H9 (cell line): Measurements from ENCODE around the gene C11orf24. TPM values are rescaled to one million over a fixed set of nuclear protein-coding genes. Genes with fewer than 3 reads are reported as not detected.
A peak's percentile ranks its signal among the peaks of the same experiment; 100 is the strongest.

Source experiments
- DNase-seq: peaks from one replicate; pipeline ENCODE4 v3.0.0-alpha.2; 2017
- H2AFZ ChIP-seq: one replicate; pipeline ENCODE4 v1.6.1; 2013; ENCODE audit warnings: mild to moderate bottlenecking, low read length, control low read depth, moderate library complexity
- H2AK5ac ChIP-seq: 2 replicates; pipeline ENCODE4 v1.6.1; 2013; ENCODE audit warnings: low read length, control low read depth, mixed read lengths; ENCODE audit not compliant: insufficient read length
- H2BK120ac ChIP-seq: one replicate; pipeline ENCODE4 v1.6.1; 2013; ENCODE audit warnings: low read depth, mild to moderate bottlenecking, low read length, control low read depth, inconsistent platforms; ENCODE audit not compliant: poor library complexity, severe bottlenecking
- H2BK12ac ChIP-seq: 2 replicates; pipeline ENCODE4 v1.6.1; 2013; ENCODE audit warnings: low read length, control low read depth, mixed read lengths, low read depth; ENCODE audit not compliant: insufficient read length
- H2BK15ac ChIP-seq: 2 replicates; pipeline ENCODE4 v1.6.1; 2013; ENCODE audit warnings: low read depth, low read length, control low read depth
- H2BK20ac ChIP-seq: one replicate; pipeline ENCODE4 v1.6.1; 2013; ENCODE audit warnings: low read depth, mild to moderate bottlenecking, low read length, control low read depth, inconsistent platforms; ENCODE audit not compliant: poor library complexity, severe bottlenecking
- H2BK5ac ChIP-seq: 2 replicates; pipeline ENCODE4 v1.6.1; 2013; ENCODE audit warnings: low read length, control low read depth, mixed read lengths; ENCODE audit not compliant: insufficient read length
- H3K14ac ChIP-seq: 2 replicates; pipeline ENCODE4 v1.6.1; 2013; ENCODE audit warnings: low read length, control low read depth; ENCODE audit not compliant: insufficient read depth
- H3K18ac ChIP-seq: 2 replicates; pipeline ENCODE4 v1.6.1; 2013; ENCODE audit warnings: low read depth, mild to moderate bottlenecking, mixed read lengths, low read length, control low read depth; ENCODE audit not compliant: insufficient read length
- H3K23ac ChIP-seq: 2 replicates; pipeline ENCODE4 v1.6.1; 2013; ENCODE audit warnings: low read length, control low read depth, mixed read lengths, low read depth; ENCODE audit not compliant: insufficient read length
- H3K23me2 ChIP-seq: 2 replicates; pipeline ENCODE4 v1.6.1; 2013; ENCODE audit warnings: low read depth, mild to moderate bottlenecking, mixed read lengths, low read length, control low read depth; ENCODE audit not compliant: insufficient read length, poor library complexity, severe bottlenecking
- H3K27ac ChIP-seq: 2 replicates; pipeline ENCODE4 v1.5.1; 2013; ENCODE audit warnings: low read length, control low read depth, mixed read lengths, low read depth; ENCODE audit not compliant: insufficient read length
- H3K27me3 ChIP-seq: 2 replicates; pipeline ENCODE4 v1.6.1; 2013; ENCODE audit warnings: low read length, control low read depth, inconsistent platforms; ENCODE audit not compliant: insufficient read depth
- H3K4ac ChIP-seq: 2 replicates; pipeline ENCODE4 v1.6.1; 2013; ENCODE audit warnings: low read depth, mild to moderate bottlenecking, control low read depth, inconsistent platforms, low read length, moderate library complexity
- H3K4me1 ChIP-seq: 2 replicates; pipeline ENCODE4 v1.6.1; 2013; ENCODE audit warnings: low read length, control low read depth, inconsistent platforms; ENCODE audit not compliant: insufficient read depth
- H3K4me2 ChIP-seq: 2 replicates; pipeline ENCODE4 v1.6.1; 2013; ENCODE audit warnings: low read length, control low read depth, mixed read lengths; ENCODE audit not compliant: insufficient read length, insufficient read depth
- H3K56ac ChIP-seq: 2 replicates; pipeline ENCODE4 v1.6.1; 2013; ENCODE audit warnings: low read depth, mild to moderate bottlenecking, mixed read lengths, low read length, control low read depth; ENCODE audit not compliant: insufficient read length
- H3K79me1 ChIP-seq: 2 replicates; pipeline ENCODE4 v1.6.1; 2013; ENCODE audit warnings: low read depth, mild to moderate bottlenecking, moderate library complexity, low read length, control low read depth, inconsistent platforms; ENCODE audit not compliant: insufficient read depth, poor library complexity, severe bottlenecking
- H3K79me2 ChIP-seq: 2 replicates; pipeline ENCODE4 v1.6.1; 2013; ENCODE audit warnings: low read length, control low read depth, inconsistent platforms; ENCODE audit not compliant: insufficient read depth
- H3K9ac ChIP-seq: 2 replicates; pipeline ENCODE4 v1.6.1; 2013; ENCODE audit warnings: low read length, control low read depth, mixed read lengths; ENCODE audit not compliant: insufficient read length; ENCODE audit errors: extremely low read depth
- H3K9me3 ChIP-seq: one replicate; pipeline ENCODE4 v1.6.1; 2013; ENCODE audit warnings: low read depth, low read length, inconsistent platforms; ENCODE audit not compliant: control insufficient read depth
- H3T11ph ChIP-seq: one replicate; pipeline ENCODE4 v1.6.1; 2013; ENCODE audit warnings: mild to moderate bottlenecking, low read length, control low read depth, inconsistent platforms
- H4K20me1 ChIP-seq: one replicate; pipeline ENCODE4 v1.6.1; 2013; ENCODE audit not compliant: control insufficient read depth, insufficient read length, insufficient read depth
- H4K5ac ChIP-seq: 2 replicates; pipeline ENCODE4 v1.6.1; 2013; ENCODE audit warnings: low read depth, mild to moderate bottlenecking, mixed read lengths, low read length, control low read depth; ENCODE audit not compliant: insufficient read length
- H4K8ac ChIP-seq: replicated peaks from 2 replicates; pipeline ENCODE4 v1.6.1; 2013; ENCODE audit warnings: low read length, control low read depth, mixed read lengths, low read depth; ENCODE audit not compliant: insufficient read length
- H4K91ac ChIP-seq: 2 replicates; pipeline ENCODE4 v1.6.1; 2013; ENCODE audit warnings: low read depth, mild to moderate bottlenecking, moderate library complexity, mixed read lengths, low read length, control low read depth; ENCODE audit not compliant: insufficient read length
- H3K27ac Mint-ChIP-seq, 3 experiments: 2 replicates in 2 of 3; 3 replicates in 1 of 3; pipeline ENCODE4 v1.8.0; 2020 to 2021; ENCODE audit warnings: mixed read lengths in 3 of 3, mild to moderate bottlenecking in 1 of 3, moderate library complexity in 1 of 3
- H3K27me3 Mint-ChIP-seq: 2 replicates; pipeline ENCODE4 v1.8.0; 2021; ENCODE audit warnings: low read depth, mild to moderate bottlenecking, moderate library complexity, mixed read lengths
- H3K36me3 Mint-ChIP-seq, 3 experiments: 2 replicates in 2 of 3; 3 replicates in 1 of 3; pipeline ENCODE4 v1.8.0; 2020 to 2021; ENCODE audit warnings: low read depth in 3 of 3, mixed read lengths in 3 of 3; ENCODE audit not compliant: insufficient read depth in 1 of 3
- H3K4me1 Mint-ChIP-seq, 2 experiments: 2 replicates each; pipeline ENCODE4 v1.8.0; 2020; ENCODE audit warnings: mixed read lengths in 2 of 2
- H3K4me3 Mint-ChIP-seq, 2 experiments: 2 replicates in 1 of 2; 3 replicates in 1 of 2; pipeline ENCODE4 v1.8.0; 2020 to 2021; ENCODE audit warnings: mild to moderate bottlenecking in 2 of 2, mixed read lengths in 2 of 2, moderate library complexity in 1 of 2
- H3K9me3 Mint-ChIP-seq, 2 experiments: 2 replicates in 1 of 2; 3 replicates in 1 of 2; pipeline ENCODE4 v1.8.0; 2020; ENCODE audit warnings: mild to moderate bottlenecking in 2 of 2, mixed read lengths in 2 of 2, moderate library complexity in 1 of 2
- WGBS: extraction: QIAGEN DNeasy Blood & Tissue Kit; methylation state at CpG from one replicate; pipeline ENCODE4 v1.1.7; 2013; ENCODE audit warnings: missing lambda C conversion rate, low lambda C conversion rate, mixed read lengths; ENCODE audit not compliant: insufficient read length; ENCODE audit errors: extremely low coverage; 5-methylcytosine and 5-hydroxymethylcytosine counted together
- total RNA-seq: library from RNA; stranded (reverse); gene quantifications from 2 replicates; pipeline ENCODE4 v1.2.1, GENCODE V29; 2021
- TF ChIP-seq, protein P1 (sequence below): fragments of 200-600 bp; sonication (generic); conservative IDR thresholded peaks from 3 replicates; pipeline ENCODE4 v1.8.0; 2021; ENCODE audit warnings: antibody characterized with exemption, mild to moderate bottlenecking

C11orf24 gene
- total RNA-seq, 1 experiment from 2014 or later = 46.8 TPM

DNA sequence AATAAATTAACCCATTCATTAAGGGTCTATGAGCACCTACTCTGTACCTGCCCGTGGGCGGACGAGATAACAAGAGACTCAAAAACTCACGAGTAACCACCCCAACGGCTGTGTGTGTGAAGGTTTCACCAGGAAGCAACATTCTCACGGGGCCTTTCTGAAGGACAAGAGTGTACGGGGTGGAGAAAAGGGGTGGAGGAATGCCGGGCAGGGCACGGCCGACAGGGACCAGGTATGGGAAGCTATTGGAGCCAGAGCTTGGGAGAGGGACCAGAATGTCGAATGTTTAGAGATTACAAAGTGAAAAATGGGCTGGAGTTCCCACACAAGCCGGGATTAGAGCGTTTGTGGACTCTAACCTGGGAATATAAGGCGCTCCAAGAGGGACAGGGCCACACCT lies 60.2 kb downstream of the C11orf24 start:
- peak overlapping the region in 1 of 3 experiments; percentile 12; a peak in 1 of 7 replicates for H3K27ac Mint-ChIP-seq
- Histone ChIP-seq H4K91ac (no peak overlapping the region), H4K8ac (no peak overlapping the region), H2AFZ (no peak overlapping the region), H3K27me3 (no peaks in the 10 kb centered on the region), H3K14ac (no peak overlapping the region), H3K4me2 (peak overlapping the region; percentile 57), H3K9ac (no peak overlapping the region), H3K27ac (no peak overlapping the region), H3K4ac (no peak overlapping the region), H3K79me1 (peaks cover 4% of the 10 kb centered on the region), H3K9me3 (no peaks in the 10 kb centered on the region), H3K79me2 (peaks cover 28% of the 10 kb centered on the region; the same call in 1 of the 2 replicates), H2BK15ac (no peak overlapping the region), H3K23me2 (peaks cover 6% of the 10 kb centered on the region), H3K18ac (no peak overlapping the region), H2BK5ac (no peak overlapping the region), H2BK20ac (no peak overlapping the region), H4K20me1 (no peaks in the 10 kb centered on the region), H3T11ph (no peak overlapping the region), H2BK120ac (no peak overlapping the region), H3K56ac (no peak overlapping the region), H2BK12ac (no peak overlapping the region), H4K5ac (no peak overlapping the region), H3K4me1 (peaks cover 2% of the 10 kb centered on the region; the same call in 1 of the 2 replicates), H2AK5ac (no peak overlapping the region), H3K23ac (no peak overlapping the region)
- TF ChIP-seq, protein P1, sequence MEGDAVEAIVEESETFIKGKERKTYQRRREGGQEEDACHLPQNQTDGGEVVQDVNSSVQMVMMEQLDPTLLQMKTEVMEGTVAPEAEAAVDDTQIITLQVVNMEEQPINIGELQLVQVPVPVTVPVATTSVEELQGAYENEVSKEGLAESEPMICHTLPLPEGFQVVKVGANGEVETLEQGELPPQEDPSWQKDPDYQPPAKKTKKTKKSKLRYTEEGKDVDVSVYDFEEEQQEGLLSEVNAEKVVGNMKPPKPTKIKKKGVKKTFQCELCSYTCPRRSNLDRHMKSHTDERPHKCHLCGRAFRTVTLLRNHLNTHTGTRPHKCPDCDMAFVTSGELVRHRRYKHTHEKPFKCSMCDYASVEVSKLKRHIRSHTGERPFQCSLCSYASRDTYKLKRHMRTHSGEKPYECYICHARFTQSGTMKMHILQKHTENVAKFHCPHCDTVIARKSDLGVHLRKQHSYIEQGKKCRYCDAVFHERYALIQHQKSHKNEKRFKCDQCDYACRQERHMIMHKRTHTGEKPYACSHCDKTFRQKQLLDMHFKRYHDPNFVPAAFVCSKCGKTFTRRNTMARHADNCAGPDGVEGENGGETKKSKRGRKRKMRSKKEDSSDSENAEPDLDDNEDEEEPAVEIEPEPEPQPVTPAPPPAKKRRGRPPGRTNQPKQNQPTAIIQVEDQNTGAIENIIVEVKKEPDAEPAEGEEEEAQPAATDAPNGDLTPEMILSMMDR = no peak
- peaks cover 9% of the 10 kb centered on the region for H3K27me3 Mint-ChIP-seq
- H3K9me3 Mint-ChIP-seq = peaks cover 0 to 1% of the 10 kb centered on the region in 2 experiments; a peak in 2 of 5 replicates
- H3K4me1 Mint-ChIP-seq = peaks cover 43 to 53% of the 10 kb centered on the region in 2 experiments
- WGBS = no CpG with 5 or more reads among the region's 14 CpGs
- H3K4me3 Mint-ChIP-seq = peak overlapping the region; percentile 91 to 95
- DNase-seq = no peak
- H3K36me3 Mint-ChIP-seq = peaks cover 0 to 3% (median 1%) of the 10 kb centered on the region in 3 experiments; a peak in 2 of 7 replicates

Other genes with a start within 250 kb of the C11orf24 start
- gene NDUFS8, start 241.3 kb downstream of the C11orf24 start, total RNA-seq = 213 and 214 TPM in 2 replicates
- 24.4 and 27.1 TPM in 2 replicates for gene TCIRG1, start 232.9 kb downstream of the C11orf24 start, total RNA-seq
- gene CHKA, start 150.6 kb downstream of the C11orf24 start, total RNA-seq = 63.0 and 64.2 TPM in 2 replicates
- 61.2 and 61.6 TPM in 2 replicates for gene KMT5B, start 58.7 kb downstream of the C11orf24 start, total RNA-seq
- gene LRP5, start 40.6 kb upstream of the C11orf24 start, total RNA-seq = 38.4 and 41.3 TPM in 2 replicates
- gene PPP6R3, start 188.8 kb upstream of the C11orf24 start, total RNA-seq = 138 and 139 TPM in 2 replicates